Mesenchymal stem cell (in vitro differentiated cells and primary cell): ENCODE data around the gene KANTR.

Source experiments
- DNase-seq: peaks from one replicate; pipeline ENCODE4 v3.0.0-alpha.2; 2013
- H2AFZ ChIP-seq: one replicate; pipeline ENCODE4 v1.6.1; 2013; ENCODE audit warnings: low read depth, mild to moderate bottlenecking, control low read depth, inconsistent platforms, low read length, moderate library complexity
- H2AK5ac ChIP-seq: 2 replicates; pipeline ENCODE4 v1.6.1; 2013; ENCODE audit warnings: low read length, moderate library complexity, mild to moderate bottlenecking, inconsistent platforms; ENCODE audit not compliant: severe bottlenecking
- H2BK120ac ChIP-seq: one replicate; pipeline ENCODE4 v1.6.1; 2013; ENCODE audit warnings: low read depth, mild to moderate bottlenecking, inconsistent platforms, low read length, moderate library complexity
- H2BK12ac ChIP-seq, 2 experiments: one replicate each; pipeline ENCODE4 v1.6.1; 2013; ENCODE audit warnings: inconsistent platforms in 2 of 2, low read length in 2 of 2, mild to moderate bottlenecking in 2 of 2, moderate library complexity in 2 of 2, control low read depth in 1 of 2
- H2BK15ac ChIP-seq: one replicate; pipeline ENCODE4 v1.6.1; 2013; ENCODE audit warnings: mild to moderate bottlenecking, low read depth, inconsistent platforms; ENCODE audit not compliant: poor library complexity, severe bottlenecking
- H2BK5ac ChIP-seq: 2 replicates; pipeline ENCODE4 v1.6.1; 2013; ENCODE audit warnings: low read depth, mild to moderate bottlenecking, low read length, control low read depth, inconsistent platforms; ENCODE audit not compliant: poor library complexity, severe bottlenecking
- H3K14ac ChIP-seq, 2 experiments: one replicate each; pipeline ENCODE4 v1.6.1; 2013; ENCODE audit warnings: inconsistent platforms in 2 of 2, low read length in 2 of 2, control low read depth in 1 of 2, mild to moderate bottlenecking in 1 of 2, moderate library complexity in 1 of 2
- H3K18ac ChIP-seq, 2 experiments: one replicate each; pipeline ENCODE4 v1.6.1; 2013; ENCODE audit warnings: inconsistent platforms in 2 of 2, low read length in 2 of 2, control low read depth in 1 of 2, low read depth in 1 of 2, mild to moderate bottlenecking in 1 of 2
- H3K23ac ChIP-seq, 2 experiments: one replicate each; pipeline ENCODE4 v1.6.1; 2013; ENCODE audit warnings: inconsistent platforms in 2 of 2, low read length in 2 of 2, mild to moderate bottlenecking in 2 of 2, moderate library complexity in 2 of 2, control low read depth in 1 of 2
- H3K27ac ChIP-seq: 2 replicates; pipeline ENCODE4 v1.5.1; 2013; ENCODE audit warnings: mild to moderate bottlenecking, moderate library complexity, low read length, control low read depth, inconsistent platforms; ENCODE audit not compliant: poor library complexity, severe bottlenecking
- H3K27me3 ChIP-seq, 2 experiments: 2 replicates each; pipeline versions ENCODE4 v1.6.1 to v1.7.0; 2013; ENCODE audit warnings: low read length in 2 of 2, mild to moderate bottlenecking in 2 of 2, moderate library complexity in 2 of 2, control low read depth in 1 of 2, inconsistent platforms in 1 of 2; ENCODE audit not compliant: control insufficient read depth in 1 of 2, insufficient read depth in 1 of 2
- H3K36me3 ChIP-seq, 2 experiments: 2 replicates each; pipeline versions ENCODE4 v1.6.1 to v1.7.0; 2013; ENCODE audit warnings: low read length in 2 of 2, control low read depth in 1 of 2, inconsistent platforms in 1 of 2, low read depth in 1 of 2, mild to moderate bottlenecking in 1 of 2; ENCODE audit not compliant: insufficient read depth in 2 of 2, control insufficient read depth in 1 of 2
- H3K4ac ChIP-seq, 2 experiments: one replicate each; pipeline ENCODE4 v1.6.1; 2013; ENCODE audit warnings: inconsistent platforms in 2 of 2, low read length in 2 of 2, mild to moderate bottlenecking in 2 of 2, moderate library complexity in 2 of 2, control low read depth in 1 of 2, low read depth in 1 of 2
- H3K4me1 ChIP-seq: 2 replicates; pipeline ENCODE4 v1.6.1; 2013; ENCODE audit warnings: low read depth, low read length, control low read depth; ENCODE audit not compliant: control insufficient read depth, insufficient read depth
- H3K4me2 ChIP-seq: 2 replicates; pipeline ENCODE4 v1.6.1; 2013; ENCODE audit warnings: low read length, mild to moderate bottlenecking, inconsistent platforms; ENCODE audit not compliant: poor library complexity, severe bottlenecking
- H3K4me3 ChIP-seq, 2 experiments: 2 replicates each; pipeline versions ENCODE4 v1.5.1 to v1.7.0; 2013; ENCODE audit warnings: low read length in 2 of 2, mild to moderate bottlenecking in 2 of 2, control low read depth in 1 of 2, low read depth in 1 of 2; ENCODE audit not compliant: insufficient read depth in 1 of 2
- H3K79me1 ChIP-seq: replicated peaks from 2 replicates; pipeline ENCODE4 v1.6.1; 2013; ENCODE audit warnings: mild to moderate bottlenecking, control low read depth, low read length, inconsistent platforms; ENCODE audit not compliant: poor library complexity, severe bottlenecking
- H3K9ac ChIP-seq: 2 replicates; pipeline ENCODE4 v1.7.0; 2013; ENCODE audit warnings: mild to moderate bottlenecking, low read length, moderate library complexity
- H3K9me3 ChIP-seq: 2 replicates; pipeline ENCODE4 v1.7.0; 2013; ENCODE audit warnings: mild to moderate bottlenecking, low read length; ENCODE audit not compliant: control insufficient read depth
- H4K8ac ChIP-seq: one replicate; pipeline ENCODE4 v1.6.1; 2013; ENCODE audit warnings: inconsistent platforms, mild to moderate bottlenecking, low read length, moderate library complexity
- H4K91ac ChIP-seq: one replicate; pipeline ENCODE4 v1.6.1; 2013; ENCODE audit warnings: mild to moderate bottlenecking, low read length, inconsistent platforms
- WGBS: methylation state at CpG from one replicate; pipeline ENCODE4 v1.1.7; 2013; ENCODE audit warnings: mixed read lengths; 5-methylcytosine and 5-hydroxymethylcytosine counted together

KANTR gene

DNA sequence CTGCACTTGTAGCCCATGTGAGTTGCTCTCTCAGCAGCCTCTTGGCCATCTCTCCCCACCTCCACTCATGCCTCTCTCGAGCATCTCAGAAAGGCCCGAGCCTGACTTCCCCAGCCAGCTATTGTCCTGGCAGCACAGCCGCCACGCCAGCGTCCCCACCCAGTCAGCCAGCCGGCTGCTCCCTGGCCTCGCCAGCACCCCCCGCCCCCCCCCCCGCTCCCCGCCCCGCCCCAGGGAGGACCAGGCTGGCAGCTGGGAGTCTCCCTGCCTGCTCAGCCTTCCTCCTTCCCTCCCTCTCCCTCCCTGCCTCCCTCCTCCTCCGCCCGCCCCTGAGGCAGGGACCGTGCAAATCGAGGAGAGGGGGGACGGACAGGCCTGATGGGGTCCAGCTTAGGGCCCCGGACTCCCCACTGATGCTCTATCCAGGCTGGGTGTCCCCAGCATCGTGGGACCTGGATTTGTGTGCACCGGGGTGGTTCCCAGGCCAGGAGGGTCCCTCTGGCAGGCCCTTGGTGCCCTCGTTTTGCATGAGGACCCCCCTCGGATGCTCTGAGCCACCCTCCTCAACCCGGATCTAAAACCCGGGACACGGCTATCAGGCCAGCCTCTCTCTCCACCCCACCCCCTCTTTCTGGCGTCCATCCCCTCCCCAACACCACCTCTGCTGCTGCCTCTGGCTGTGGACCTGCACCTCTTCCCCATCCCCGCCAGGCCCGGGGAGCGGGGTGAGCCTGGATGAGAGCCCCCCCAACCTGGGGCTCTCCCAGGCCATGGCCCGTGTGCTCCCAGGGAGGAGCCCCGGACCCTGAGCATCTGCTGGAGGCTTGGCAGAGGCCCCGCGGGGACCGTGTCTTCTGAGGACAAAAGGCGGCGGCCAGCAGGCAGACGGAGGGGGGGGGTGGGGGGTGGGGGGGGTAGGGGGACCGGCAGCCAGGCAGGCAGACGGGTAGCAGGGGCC lies 45.5 kb upstream of the KANTR start, which contains the start of gene GPR173:
Gene GPR173 (plus strand): TSS at position 621 of the 958 bp plus-strand sequence. CDS start 27,833 bp downstream, outside the sequence.
- Histone ChIP-seq H2BK12ac (peak within 1 kb of the TSS in 1 of 2 experiments; percentile 72), H3K9ac (peak within 1 kb of the TSS; percentile 91), H3K4ac (peak within 1 kb of the TSS in 1 of 2 experiments; percentile 61), H3K4me2 (peak within 1 kb of the TSS; percentile 82), H4K8ac (peak within 1 kb of the TSS; percentile 85), H3K14ac (peak within 1 kb of the TSS in 1 of 2 experiments; percentile 88), H2BK5ac (peak within 1 kb of the TSS; percentile 92), H3K4me3 (peak within 1 kb of the TSS; percentile 70 to 77), H2AK5ac (no peak within 1 kb of the TSS), H3K27me3 (peaks cover 0 to 37% of the 10 kb centered on the region in 2 experiments), H3K18ac (peak within 1 kb of the TSS; percentile 95 to 97), H2AFZ (peak within 1 kb of the TSS; percentile 53), H4K91ac (peak within 1 kb of the TSS; percentile 86), H3K27ac (peak within 1 kb of the TSS; percentile 54), H3K79me1 (no peaks in the 10 kb centered on the region), H3K9me3 (no peaks in the 10 kb centered on the region), H3K36me3 (no peaks in the 10 kb centered on the region), H2BK15ac (peak within 1 kb of the TSS; percentile 90), H3K4me1 (peaks cover 22% of the 10 kb centered on the region), H3K23ac (no peak within 1 kb of the TSS), H2BK120ac (peak within 1 kb of the TSS; percentile 61)
- DNase-seq: peak; percentile 60
- WGBS: 1% methylated on average over 15 of the region's 38 CpGs

DNA sequence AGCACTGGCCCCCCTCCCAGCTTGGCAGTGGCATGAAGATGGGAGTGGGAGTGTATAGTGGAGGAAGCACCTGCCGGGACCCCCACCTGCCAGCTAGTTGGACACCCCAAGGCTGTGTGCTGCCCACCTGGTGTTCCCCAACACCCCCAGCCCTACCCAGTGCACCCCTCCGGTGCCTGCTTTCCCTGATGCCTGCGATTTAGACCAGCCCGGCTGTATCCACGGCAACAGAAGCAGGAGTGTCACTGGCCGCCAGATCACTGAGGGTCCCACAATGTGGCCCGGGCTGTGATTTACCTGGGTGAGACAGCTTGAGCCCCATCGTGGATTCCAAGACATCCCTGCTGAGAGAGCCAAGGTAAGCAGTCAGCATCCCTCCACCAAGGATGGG lies 44.8 kb upstream of the KANTR start:
- DNase-seq: no peak
- Histone ChIP-seq H3K9me3 (no peaks in the 10 kb centered on the region), H3K9ac (peak overlapping the region; percentile 64), H2BK15ac (no peak overlapping the region), H3K36me3 (no peaks in the 10 kb centered on the region), H3K27me3 (peaks cover 0 to 31% of the 10 kb centered on the region in 2 experiments), H3K27ac (no peak overlapping the region), H3K4me2 (peak overlapping the region; percentile 18), H2BK120ac (peak overlapping the region; percentile 49), H4K91ac (peak overlapping the region; percentile 27), H2AFZ (no peak overlapping the region), H3K4me3 (peak overlapping the region; percentile 70 to 77), H3K14ac (peak overlapping the region in 1 of 2 experiments; percentile 88), H4K8ac (no peak overlapping the region), H3K18ac (peak overlapping the region in 1 of 2 experiments; percentile 76), H2AK5ac (no peak overlapping the region), H2BK12ac (no peak overlapping the region), H2BK5ac (no peak overlapping the region), H3K79me1 (no peaks in the 10 kb centered on the region), H3K4ac (peak overlapping the region in 1 of 2 experiments; percentile 61), H3K4me1 (peaks cover 22% of the 10 kb centered on the region), H3K23ac (no peak overlapping the region)
- WGBS: 11% methylated on average over 7 of the region's 8 CpGs

DNA sequence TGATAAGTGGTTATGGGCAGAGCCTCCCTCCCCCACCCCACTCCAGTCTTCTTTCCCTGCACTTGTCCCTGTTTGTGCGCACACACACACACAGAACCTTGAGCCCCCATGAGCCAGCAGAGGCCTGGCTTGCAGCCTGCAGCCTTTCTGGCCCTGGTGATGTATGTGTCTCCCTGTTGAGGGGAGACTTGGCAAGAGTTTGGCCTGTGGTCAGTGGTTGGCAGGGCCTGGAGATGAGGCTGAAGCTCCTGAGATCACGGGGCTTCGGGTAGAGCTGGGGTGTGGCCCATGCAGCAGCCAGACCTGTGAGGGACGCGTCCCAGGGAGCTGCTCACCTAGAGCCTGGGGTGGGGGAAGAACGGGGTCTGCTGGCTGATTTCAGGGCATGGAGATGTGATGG lies 43.1 kb upstream of the KANTR start:
- H3K9ac ChIP-seq: no peak overlapping the region
- H3K4ac ChIP-seq: no peak overlapping the region
- H3K4me1 ChIP-seq: peaks cover 22% of the 10 kb centered on the region
- 95% methylated on average over 5 of the region's 6 CpGs for WGBS
- H3K18ac ChIP-seq: no peak overlapping the region
- H3K9me3 ChIP-seq: no peaks in the 10 kb centered on the region
- no peak overlapping the region for H2AFZ ChIP-seq
- no peak overlapping the region for H4K8ac ChIP-seq
- no peak overlapping the region for H2BK12ac ChIP-seq
- no peak overlapping the region for H3K23ac ChIP-seq
- H3K79me1 ChIP-seq: peaks cover 3% of the 10 kb centered on the region
- no peak overlapping the region for H2BK120ac ChIP-seq
- no peak overlapping the region for H2BK15ac ChIP-seq
- no peak for DNase-seq
- no peak overlapping the region for H2BK5ac ChIP-seq
- no peaks in the 10 kb centered on the region for H3K36me3 ChIP-seq
- no peak overlapping the region for H3K27ac ChIP-seq
- no peak overlapping the region for H4K91ac ChIP-seq
- peak overlapping the region in 1 of 2 experiments; percentile 60 for H3K14ac ChIP-seq
- peak overlapping the region in 1 of 2 experiments; percentile 77 for H3K4me3 ChIP-seq
- peak overlapping the region; percentile 34 for H3K4me2 ChIP-seq
- peaks cover 0 to 30% of the 10 kb centered on the region in 2 experiments for H3K27me3 ChIP-seq
- H2AK5ac ChIP-seq: no peak overlapping the region

DNA sequence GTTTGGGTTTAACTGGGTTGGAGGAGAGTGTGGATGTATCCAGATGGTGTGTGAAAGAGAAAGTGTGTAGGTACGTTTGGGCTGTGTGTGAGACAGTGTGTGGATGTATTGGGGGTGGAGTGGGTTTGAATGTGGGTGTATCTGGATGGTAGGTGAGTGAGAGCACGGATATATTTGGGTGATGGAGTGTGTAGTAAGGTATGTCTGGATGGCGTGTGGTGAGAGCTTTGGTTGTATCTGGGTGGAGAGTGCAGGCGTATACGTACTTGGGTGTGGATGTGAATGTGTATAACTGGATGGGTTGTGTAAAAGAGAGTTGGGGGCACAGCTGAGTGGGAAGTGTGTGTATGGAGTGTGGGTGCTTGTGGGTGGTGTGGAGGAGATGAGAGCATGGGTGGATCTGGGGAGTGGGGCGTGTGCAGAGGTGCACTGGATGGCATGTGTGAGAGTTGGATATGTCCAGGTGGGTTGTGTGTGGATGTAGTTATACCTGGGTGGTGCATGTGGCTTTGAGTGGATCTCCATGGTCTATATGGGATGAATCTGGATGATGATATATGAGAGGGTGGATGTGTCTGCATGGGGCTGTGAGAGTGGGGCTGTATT lies 38.6 kb upstream of the KANTR start:
- Histone ChIP-seq H3K27ac (no peak overlapping the region), H4K8ac (peak overlapping the region; percentile 64), H4K91ac (no peak overlapping the region), H3K27me3 (peaks cover 0 to 32% of the 10 kb centered on the region in 2 experiments), H3K4me2 (no peak overlapping the region), H2BK5ac (no peak overlapping the region), H3K4me1 (peaks cover 13% of the 10 kb centered on the region), H3K4me3 (no peak overlapping the region), H3K9ac (no peak overlapping the region), H3K9me3 (no peaks in the 10 kb centered on the region), H3K14ac (no peak overlapping the region), H2AK5ac (no peak overlapping the region), H2BK120ac (no peak overlapping the region), H2AFZ (no peak overlapping the region), H2BK15ac (no peak overlapping the region), H3K36me3 (peaks cover 0 to 2% of the 10 kb centered on the region in 2 experiments), H3K4ac (no peak overlapping the region), H3K18ac (no peak overlapping the region), H3K79me1 (peaks cover 3% of the 10 kb centered on the region), H3K23ac (no peak overlapping the region), H2BK12ac (no peak overlapping the region)
- WGBS: 95% methylated on average over 6 of the region's 6 CpGs
- DNase-seq: no peak
